Prostate gland (tissue), 2 donors: ENCODE data around the gene PADI1.

Experiments used
- CTCF ChIP-seq, 4 experiments: fragments of 200-600 bp in 2 of 4; fragments of 450-650 bp in 2 of 4; sonication (generic) in 2 of 4; IDR thresholded peaks; 1 replicate in 3 of 4; 2 replicates in 1 of 4; pipeline ENCODE4 v1.5.1; 2016 to 2019; ENCODE audit warnings: antibody characterized with exemption in 4 of 4, mild to moderate bottlenecking in 2 of 4, moderate library complexity in 2 of 4
- POLR2A ChIP-seq: fragments of 450-650 bp; IDR thresholded peaks from one replicate; pipeline ENCODE4 v1.6.1; 2016; ENCODE audit warnings: antibody characterized with exemption, mild to moderate bottlenecking
- POLR2AphosphoS5 ChIP-seq: sonication (generic); formaldehyde crosslinking; IDR thresholded peaks from one replicate; pipeline ENCODE4 v1.6.1; 2017; ENCODE audit warnings: antibody characterized with exemption

- TF ChIP-seq CTCF (IDR thresholded peaks at IDR 0.05) (no peak), POLR2AphosphoS5 (no peak), POLR2A (no peak)
Measured at GRCh38 chr1:17192394-17193221, 12.3 kb upstream of the PADI1 start.
